Nucleus accumbens (tissue), 56 donors: Measurements from ENCODE around the gene MBD6.

Experiments
- DNase-seq, 56 donors: peaks; one replicate each; lab custom pipeline; 2025; lab: John Stamatoyannopoulos, UW

Gene MBD6

GRCh38 chr12:57525615-57526383 is 3.2 kb downstream of the MBD6 start:
- no peak for DNase-seq

GRCh38 chr12:57526477-57527126 is 4.0 kb downstream of the MBD6 start:
- DNase-seq: no peak

DNA sequence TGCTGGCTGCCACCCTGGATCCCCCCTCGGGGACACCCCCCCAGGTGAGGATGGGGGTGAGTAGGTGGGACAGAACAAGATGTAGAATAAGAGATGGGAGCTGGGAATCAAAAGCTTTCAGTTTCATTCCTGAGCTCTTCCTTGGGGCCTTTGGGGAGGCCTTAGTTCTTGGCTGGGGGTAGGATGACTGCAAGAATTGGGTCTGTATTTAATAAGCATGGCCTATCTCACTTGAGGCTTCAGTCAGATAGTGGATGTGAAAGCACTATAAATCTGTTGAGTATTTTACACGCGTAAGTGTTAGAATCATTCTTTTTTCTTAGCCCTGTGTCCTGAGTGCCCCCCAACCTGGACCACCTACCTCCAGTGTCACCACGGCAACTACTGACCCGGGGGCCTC is 4.6 kb downstream of the MBD6 start:
- DNase-seq: no peak

GRCh38 chr12:57528176-57528575 is 5.6 kb downstream of the MBD6 start:
- DNase-seq: no peak

DNA sequence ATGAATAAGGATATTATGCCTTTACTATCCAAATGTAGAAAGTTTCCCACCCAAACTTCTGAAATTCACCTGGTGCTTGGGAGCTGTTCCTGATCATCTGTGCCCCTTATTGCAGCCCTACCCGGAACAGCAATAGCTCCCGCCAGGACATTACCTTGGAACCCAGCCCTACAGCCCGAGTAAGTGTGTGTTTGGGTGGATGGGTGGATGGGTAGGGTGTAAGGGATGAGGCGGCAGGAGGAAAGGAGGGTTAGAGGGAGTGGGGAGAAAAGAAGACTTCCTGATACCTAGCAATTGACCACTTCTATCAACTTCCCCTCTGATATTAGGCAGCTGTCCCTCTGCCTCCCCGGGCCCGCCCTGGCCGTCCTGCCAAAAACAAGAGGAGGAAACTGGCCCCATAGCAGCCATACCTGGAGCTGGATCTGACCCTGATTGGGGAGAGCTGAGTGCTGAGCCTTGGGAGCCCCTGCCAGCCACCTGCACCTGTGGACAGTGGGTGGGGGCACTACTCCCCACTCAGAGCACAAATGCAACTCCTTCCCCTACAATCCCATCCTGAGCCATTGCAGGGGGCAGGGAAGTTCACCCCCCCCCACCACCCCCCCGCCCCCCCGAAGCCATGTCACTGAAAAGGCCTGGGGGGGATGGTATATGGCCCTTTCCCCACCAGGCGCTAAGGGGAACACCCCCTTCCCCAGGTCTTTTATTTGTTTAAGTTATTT is 6.4 kb downstream of the MBD6 start:
- DNase-seq: no peak

GRCh38 chr12:57529831-57530230 is 7.2 kb downstream of the MBD6 start:
- no peak for DNase-seq

DNA sequence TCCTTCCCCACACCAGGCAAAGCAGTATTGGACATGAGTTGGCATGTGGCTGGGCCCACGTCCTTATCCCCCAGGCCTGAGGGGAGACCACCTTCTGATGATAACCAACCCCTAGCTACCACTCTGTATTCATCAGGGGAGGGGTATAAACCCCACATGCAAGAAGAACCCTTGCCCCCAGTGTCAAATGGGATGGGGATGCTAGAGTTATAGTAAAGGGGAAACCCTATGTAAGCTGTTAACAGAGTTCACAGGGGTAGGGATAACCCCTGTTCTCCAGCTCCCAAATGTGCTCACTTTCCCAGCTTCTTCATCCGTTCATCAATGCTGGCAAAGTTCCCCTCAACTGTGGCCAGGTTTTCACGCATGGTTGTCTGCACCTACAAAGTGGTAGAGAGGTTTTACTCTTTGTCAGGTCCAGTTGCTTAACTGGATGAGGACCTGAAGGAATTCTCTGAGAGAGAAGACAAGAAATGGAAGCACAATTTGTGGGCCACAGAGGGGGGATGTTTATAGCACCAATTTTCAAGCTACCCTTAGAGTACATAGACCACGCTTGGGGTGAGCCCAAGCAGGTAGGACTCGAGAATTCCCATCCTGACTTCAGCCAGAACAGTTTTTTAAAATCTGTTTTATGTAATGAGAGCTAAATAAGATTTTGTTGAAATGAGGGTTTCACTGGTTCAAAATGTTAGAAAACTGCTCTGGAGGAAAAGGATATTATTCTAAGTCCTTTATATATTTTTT is 7.9 kb downstream of the MBD6 start:
- no peak for DNase-seq

DNA sequence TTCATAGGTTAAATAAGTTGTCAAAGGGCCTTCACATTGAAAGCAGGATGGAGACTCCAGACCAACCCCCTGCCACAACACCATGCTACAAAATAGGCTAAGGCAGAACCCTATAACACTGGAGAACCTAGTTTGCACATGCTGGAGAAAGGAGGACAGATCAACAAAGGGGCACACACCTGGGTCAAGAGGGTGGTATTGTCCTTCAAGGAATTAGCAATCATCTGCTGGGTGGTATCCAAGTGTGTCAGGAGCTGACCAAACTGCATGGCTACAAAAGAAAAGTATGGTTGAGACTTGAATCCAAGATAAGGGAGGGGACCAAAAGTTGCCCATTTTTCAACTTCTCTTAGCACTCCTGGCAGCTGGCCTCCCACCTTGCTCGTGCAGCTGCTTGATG is 9.2 kb downstream of the MBD6 start:
- DNase-seq: no peak

GRCh38 chr12:57533108-57533507 is 10.5 kb downstream of the MBD6 start:
- DNase-seq: no peak

- DNase-seq: no peak
These were observed 11.6 kb downstream of the MBD6 start for GRCh38 chr12:57534250-57534649.

- no peak for DNase-seq
These were observed 12.4 kb downstream of the MBD6 start for GRCh38 chr12:57534991-57535543.

- DNase-seq: no peak
These were observed 13.4 kb downstream of the MBD6 start for GRCh38 chr12:57535764-57536596.

- peak in 7 of 56 donors; percentile 13 to 46 (median 24) for DNase-seq
These were observed 13.9 kb downstream of the MBD6 start for GRCh38 chr12:57536597-57536942.

- DNase-seq: no peak
These were observed 16.6 kb downstream of the MBD6 start for GRCh38 chr12:57539134-57539768.

DNA sequence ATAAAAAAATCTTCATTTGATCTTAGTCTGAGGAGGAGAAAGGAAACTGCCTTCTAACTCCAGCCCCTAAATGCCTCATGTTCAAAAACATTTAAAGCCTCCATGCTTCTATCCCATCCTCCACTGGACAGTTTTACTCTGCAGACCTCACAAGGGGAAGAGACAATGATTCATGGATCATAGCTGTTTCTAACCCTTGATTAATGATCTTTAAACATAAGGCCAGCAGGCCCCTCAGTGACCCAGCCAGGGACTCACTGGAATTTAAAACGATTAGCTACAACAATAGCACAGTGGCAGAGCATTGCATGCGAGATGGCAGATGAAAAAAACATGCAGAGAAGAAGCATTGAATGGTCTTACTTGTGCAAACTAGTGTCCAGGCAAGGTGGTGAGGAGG is 18.4 kb downstream of the MBD6 start:
- DNase-seq: no peak

GRCh38 chr12:57541717-57542116 is 19.1 kb downstream of the MBD6 start:
- DNase-seq: no peak

GRCh38 chr12:57543581-57543980 is 21.0 kb downstream of the MBD6 start:
- no peak for DNase-seq

GRCh38 chr12:57545809-57546437 is 23.3 kb downstream of the MBD6 start:
- DNase-seq: no peak
